Heart left ventricle (tissue), 16 donors: ENCODE results near the gene EDEM1. TPM values are rescaled to one million over a fixed set of nuclear protein-coding genes. Genes with fewer than 3 reads are reported as not detected.

Source experiments
- ATAC-seq, 4 donors: fragments of 200-7000 bp; cut with Tn5 transposase; one replicate each; pipeline ENCODE4 v1.9.1; 2020 to 2022; ENCODE audit warnings: moderate library complexity in 4 of 4, mild to moderate bottlenecking in 3 of 4, moderate number of reproducible peaks in 1 of 4
- DNase-seq, 5 donors: peaks; one replicate each; pipeline ENCODE4 v3.0.0-alpha.2; 2020
- H3K27ac ChIP-seq, 12 donors: fragments of 200-600 bp; sonication (generic) in 4 of 12; one replicate each; pipeline versions ENCODE4 v1.5.0 to v1.8.0; 2016 to 2022; ENCODE audit warnings: mild to moderate bottlenecking in 2 of 12
- H3K27me3 ChIP-seq, 9 donors: fragments of 200-600 bp; sonication (generic) in 2 of 9; one replicate each; pipeline versions ENCODE4 v1.5.1 to v1.8.0; 2016 to 2022; ENCODE audit warnings: mild to moderate bottlenecking in 3 of 9
- H3K36me3 ChIP-seq, 9 donors: fragments of 200-600 bp; sonication (generic) in 2 of 9; one replicate each; pipeline versions ENCODE4 v1.5.0 to v1.8.0; 2018 to 2022; ENCODE audit warnings: mild to moderate bottlenecking in 2 of 9
- H3K4me1 ChIP-seq, 12 donors: fragments of 200-600 bp; sonication (generic) in 4 of 12; one replicate each; pipeline versions ENCODE4 v1.5.0 to v1.8.0; 2016 to 2022; ENCODE audit warnings: mild to moderate bottlenecking in 3 of 12
- H3K4me3 ChIP-seq, 12 donors: fragments of 200-600 bp; sonication (generic) in 4 of 12; one replicate each; pipeline versions ENCODE4 v1.5.0 to v1.8.0; 2017 to 2022; ENCODE audit warnings: mild to moderate bottlenecking in 9 of 12, moderate library complexity in 4 of 12
- H3K9me3 ChIP-seq, 12 donors: fragments of 200-600 bp; sonication (generic) in 4 of 12; one replicate each; pipeline versions ENCODE4 v1.5.0 to v1.8.0; 2016 to 2022; ENCODE audit warnings: mild to moderate bottlenecking in 1 of 12
- CTCF ChIP-seq, 12 donors: fragments of 200-600 bp; sonication (generic) in 4 of 12; IDR thresholded peaks; one replicate each; pipeline versions ENCODE4 v1.5.0 to v1.8.0; 2018 to 2022; ENCODE audit warnings: antibody characterized with exemption in 12 of 12, mild to moderate bottlenecking in 5 of 12
- POLR2A ChIP-seq, 2 donors: fragments of 450-650 bp; IDR thresholded peaks; one replicate each; pipeline ENCODE4 v1.6.1; 2017; ENCODE audit warnings: antibody characterized with exemption in 2 of 2, mild to moderate bottlenecking in 2 of 2, moderate library complexity in 2 of 2
- WGBS, 4 donors: extraction: QIAGEN DNeasy Blood & Tissue Kit in 2 of 4; methylation state at CpG; one replicate each; pipeline versions ENCODE4 v1.1.5 to v1.1.7; 2013 to 2018; 5-methylcytosine and 5-hydroxymethylcytosine counted together
- intact Hi-C, 10 donors: fragments of 100-400 bp; cut with DNase I; formaldehyde crosslinking; loops; one replicate each; pipeline versions ENCODE4 v1.11.1 to v1.14.2; 2022
- polyA plus RNA-seq, 2 donors: library from polyadenylated mRNA; stranded (reverse); fragments of 200-250 nt; gene quantifications; one replicate each; pipeline ENCODE4 v1.2.3, GENCODE V29; 2013
- total RNA-seq, 9 donors: library from RNA; depleted of rRNA in 2 of 9; stranded (reverse); fragments of >200 nt in 2 of 9; fragmentation: NEBNext Ultra II Directional in 3 of 9; extraction: Animal tissue kit (Norgen Biotek cat#: 25700) in 3 of 9; gene quantifications; one replicate each; pipeline versions ENCODE4 v1.1.0 to v1.2.4, GENCODE V29; 2016 to 2023
- donor health status: ischemic (EF 13 %, LVEDD 7.1; RV severe dilation, severe dysfunction).
- donor health status: healthy with polysubstance abuse.
- donor health status: DM: no; HTN: yes; CAD: no.
- donor health status: DM: no; HTN: no; CAD: no.
- donor health status: ischemic (EF 25% LVEDD 6.9; RV normal size, moderate dysfunction).
- donor health status: ischemic (EF 25% LVEDD 5.7; RV mildly dilated, moderate dysfunction).
- donor health status: healthy.
- donor health status: DM: yes; HTN: yes; CAD: no.
- donor health status: ischemic (EF 35%, LVEDD 5.7; RV mildly dilated, moderate dysfunction).
- donor health status: nonischemic (EF 11% LVEDD 7.7; RV severe dilation, severe dysfunction).
- donor health status: DM: yes; HTN: yes; CAD: no.
- donor health status: PGD.
- donor health status: ischemic (EF 29% LVEDD 5.4; RV normal size, mild dysfunction).
- donor health status: nonischemic (EF 23%, LVEDD 6.1; RV moderate dilation, normal function).

The EDEM1 gene
- total and polyA plus RNA-seq, 11 donors = 1.9 to 24.6 (median 9.5) TPM

GRCh38 chr3:5231074-5231473, 43.6 kb downstream of the EDEM1 start:
- Histone ChIP-seq H3K4me3 (no peak overlapping the region), H3K27ac (no peak overlapping the region), H3K4me1 (peaks cover 0 to 11% (median 0%) of the 10 kb centered on the region in 12 donors), H3K9me3 (no peaks in the 10 kb centered on the region), H3K27me3 (peaks cover 0 to 3% (median 0%) of the 10 kb centered on the region in 9 donors), H3K36me3 (no peaks in the 10 kb centered on the region)
- WGBS, 4 donors = 30 to 37% (median 35%) methylated on average over 6 of the region's 6 CpGs
- no peak for DNase-seq
- no peak for ATAC-seq
- intact Hi-C loops = loop anchor here in 1 of 10 donors (10.0 kb wide), 1 partner anchor 1564 kb away; no protein-coding TSS in a partner anchor
- TF ChIP-seq CTCF (IDR thresholded peaks at IDR 0.05) (no peak), POLR2A (IDR thresholded peaks at IDR 0.05) (no peak)

- Histone ChIP-seq H3K27ac (no peak overlapping the region), H3K9me3 (no peaks in the 10 kb centered on the region), H3K4me3 (no peak overlapping the region), H3K4me1 (peaks cover 0 to 11% (median 0%) of the 10 kb centered on the region in 12 donors), H3K36me3 (no peaks in the 10 kb centered on the region), H3K27me3 (peaks cover 0 to 3% (median 0%) of the 10 kb centered on the region in 9 donors)
- WGBS, 4 donors = 19 to 38% (median 32%) methylated on average over 2 of the region's 2 CpGs
- ATAC-seq (no peak), DNase-seq (no peak)
- intact Hi-C loops = loop anchor here in 1 of 10 donors (10.0 kb wide), 1 partner anchor 1563 kb away; no protein-coding TSS in a partner anchor
- no peak for TF ChIP-seq CTCF (IDR thresholded peaks at IDR 0.05)
- TF ChIP-seq POLR2A (IDR thresholded peaks at IDR 0.05) = no peak
Observed at GRCh38 chr3:5231487-5231886, 44.0 kb downstream of the EDEM1 start.

- Histone ChIP-seq H3K27me3 (peaks cover 0 to 3% (median 0%) of the 10 kb centered on the region in 9 donors), H3K27ac (no peak overlapping the region), H3K36me3 (no peaks in the 10 kb centered on the region), H3K4me1 (peaks cover 0 to 11% (median 0%) of the 10 kb centered on the region in 12 donors), H3K4me3 (no peak overlapping the region), H3K9me3 (no peaks in the 10 kb centered on the region)
- no peak for TF ChIP-seq POLR2A (IDR thresholded peaks at IDR 0.05)
- TF ChIP-seq CTCF (IDR thresholded peaks at IDR 0.05) = no peak
- 58 to 72% (median 66%) methylated on average over 6 of the region's 6 CpGs for WGBS, 4 donors
- intact Hi-C loops = loop anchor here in 1 of 10 donors (10.0 kb wide), 1 partner anchor 1562 kb away; no protein-coding TSS in a partner anchor
- DNase-seq (no peak), ATAC-seq (no peak)
Observed at GRCh38 chr3:5232570-5232969, 45.1 kb downstream of the EDEM1 start.

GRCh38 chr3:5233026-5233425, 45.5 kb downstream of the EDEM1 start:
- ATAC-seq (no peak), DNase-seq (no peak)
- Histone ChIP-seq H3K27me3 (peaks cover 0 to 3% (median 0%) of the 10 kb centered on the region in 9 donors), H3K4me1 (peaks cover 0 to 11% (median 0%) of the 10 kb centered on the region in 12 donors), H3K27ac (no peak overlapping the region), H3K9me3 (no peaks in the 10 kb centered on the region), H3K36me3 (no peaks in the 10 kb centered on the region), H3K4me3 (no peak overlapping the region)
- WGBS, 4 donors = 40 to 73% (median 60%) methylated on average over 2 of the region's 2 CpGs
- intact Hi-C loops = loop anchor here in 1 of 10 donors (10.0 kb wide), 1 partner anchor 1562 kb away; no protein-coding TSS in a partner anchor
- TF ChIP-seq POLR2A (IDR thresholded peaks at IDR 0.05) (no peak), CTCF (IDR thresholded peaks at IDR 0.05) (no peak)
